HepG2 (cell line): ENCODE measurements around the gene ZNF211. TPM values are rescaled to one million over a fixed set of nuclear protein-coding genes. Genes with fewer than 3 reads are reported as not detected.

Experiments
- ATF2 ChIP-seq: sonication (generic); formaldehyde crosslinking; IDR thresholded peaks from 2 replicates; pipeline ENCODE4 v1.4.0; 2020; ENCODE audit warnings: missing genetic modification reagents
- ATF6 ChIP-seq: sonication (generic); formaldehyde crosslinking; conservative IDR thresholded peaks from 2 replicates; pipeline ENCODE4 v1.4.0; 2020; ENCODE audit warnings: missing genetic modification reagents
- CBFB ChIP-seq: sonication (generic); formaldehyde crosslinking; IDR thresholded peaks from 2 replicates; pipeline ENCODE4 v1.4.0; 2020; ENCODE audit warnings: missing genetic modification reagents
- DNMT3B ChIP-seq: conservative IDR thresholded peaks from 2 replicates; pipeline ENCODE4 v1.6.1; 2016; ENCODE audit warnings: missing biosample characterization, control low read depth
- ESRRA ChIP-seq: sonication (generic); formaldehyde crosslinking; IDR thresholded peaks from 2 replicates; pipeline ENCODE4 v1.5.1; 2020; ENCODE audit warnings: mild to moderate bottlenecking, low read depth, missing genetic modification reagents
- ETV5 ChIP-seq: IDR thresholded peaks from 2 replicates; pipeline ENCODE4 v1.6.1; 2018; ENCODE audit warnings: missing biosample characterization, missing genetic modification reagents, inconsistent platforms, borderline replicate concordance
- HDAC2 ChIP-seq: sonication (generic); formaldehyde crosslinking; IDR thresholded peaks from 2 replicates; pipeline ENCODE4 v1.4.0; 2020; ENCODE audit warnings: missing genetic modification reagents
- HNF1A ChIP-seq, 2 experiments: sonication (generic) in 1 of 2; formaldehyde crosslinking in 1 of 2; IDR thresholded peaks; 2 replicates each; pipeline versions ENCODE4 v1.4.0 to v1.6.1; 2016 to 2020; ENCODE audit warnings: borderline replicate concordance in 1 of 2, low read depth in 1 of 2, mild to moderate bottlenecking in 1 of 2, missing genetic modification reagents in 1 of 2
- PHF5A ChIP-seq: IDR thresholded peaks from one replicate; pipeline ENCODE4 v1.6.1; 2018; ENCODE audit warnings: low read depth, missing genetic modification reagents; ENCODE audit not compliant: unreplicated experiment
- REPIN1 ChIP-seq: sonication (generic); formaldehyde crosslinking; IDR thresholded peaks from 2 replicates; pipeline ENCODE4 v1.8.0; 2022; ENCODE audit warnings: missing genetic modification reagents, low read depth, mild to moderate bottlenecking, borderline replicate concordance
- RNF219 ChIP-seq: sonication (generic); formaldehyde crosslinking; IDR thresholded peaks from 2 replicates; pipeline ENCODE4 v1.5.0; 2020; ENCODE audit warnings: mild to moderate bottlenecking, missing genetic modification reagents
- TBX3 ChIP-seq: fragments of 450-650 bp; IDR thresholded peaks from 2 replicates; pipeline ENCODE4 v1.6.1; 2017; ENCODE audit warnings: antibody characterized with exemption, mild to moderate bottlenecking, inconsistent platforms, borderline replicate concordance
- YEATS4 ChIP-seq: sonication (generic); formaldehyde crosslinking; IDR thresholded peaks from 2 replicates; pipeline ENCODE4 v1.4.0; 2020; ENCODE audit warnings: missing genetic modification reagents, borderline replicate concordance
- ZBTB44 ChIP-seq: sonication (generic); formaldehyde crosslinking; IDR thresholded peaks from 2 replicates; pipeline ENCODE4 v1.4.0; 2020; ENCODE audit warnings: missing genetic modification reagents
- ZNF207 ChIP-seq: fragments of 450-650 bp; IDR thresholded peaks from 2 replicates; pipeline ENCODE4 v1.6.1; 2016; ENCODE audit warnings: antibody characterized with exemption, borderline replicate concordance
- ZNF569 ChIP-seq: sonication (generic); formaldehyde crosslinking; IDR thresholded peaks from 2 replicates; pipeline ENCODE4 v1.5.0; 2020; ENCODE audit warnings: mild to moderate bottlenecking, missing genetic modification reagents, moderate library complexity, borderline replicate concordance
- polyA plus RNA-seq, 8 experiments: library from polyadenylated mRNA; depleted of rRNA in 3 of 8; stranded (reverse) in 7 of 8; unstranded in 1 of 8; fragments of >200 nt; fragmentation: Illumina TruSeq in 4 of 8; extraction: Trizol in 4 of 8; gene quantifications; 2 replicates each; pipeline versions ENCODE4 v1.2.1 to v1.2.3, GENCODE V29; 2011 to 2016; ENCODE audit warnings: low read depth in 4 of 8, missing spikeins in 1 of 8, mixed read lengths in 1 of 8; ENCODE audit not compliant: insufficient read depth in 1 of 8
- total RNA-seq, 5 experiments: library from RNA; depleted of rRNA; stranded (reverse); fragments of >200 nt; fragmentation: Illumina TruSeq; extraction: Trizol; gene quantifications; 2 replicates each; pipeline ENCODE4 v1.2.3, GENCODE V29; 2016; ENCODE audit warnings: low read depth in 1 of 5

Gene ZNF211
- total and polyA plus RNA-seq, 2 of the 13 experiments (the other 11 are each of a cell fraction or from before 2014, with no cell fraction given), result 9.9 to 11.2 TPM

- TF ChIP-seq PHF5A (CRISPR knock-in tag) (no peak), ESRRA (CRISPR knock-in tag) (peak; percentile 37; the same call in 1 of the 2 replicates), REPIN1 (CRISPR knock-in tag) (peak; percentile 24; the same call in 1 of the 2 replicates), ZBTB44 (CRISPR knock-in tag) (no peak), DNMT3B (CRISPR knock-in tag) (no peak), HDAC2 (CRISPR knock-in tag) (peak; percentile 44), TBX3 (no peak), ZNF569 (CRISPR knock-in tag) (no peak), YEATS4 (CRISPR knock-in tag) (peak; percentile 80), RNF219 (CRISPR knock-in tag) (no peak), ZNF207 (no peak), CBFB (no peak), ATF6 (peak; percentile 49; the same call in 1 of the 2 replicates), ETV5 (CRISPR knock-in tag) (peak; percentile 14; the same call in 1 of the 2 replicates), HNF1A (IDR thresholded peaks at IDR 0.05; ENCODE audit: low read depth) (no peak), HNF1A (CRISPR knock-in tag; IDR thresholded peaks at IDR 0.05; ENCODE audit: borderline replicate concordance) (no peak; the same call in 1 of the 2 replicates), ATF2 (CRISPR knock-in tag) (peak; percentile 21; the same call in 1 of the 2 replicates)
Observed at GRCh38 chr19:57613941-57614743, 18.8 kb upstream of the ZNF211 start, which contains the start of gene ZNF134 (continued).
